H1 (cell line): ENCODE data around the gene SERPINF2. TPM values are rescaled to one million over a fixed set of nuclear protein-coding genes. Genes with fewer than 3 reads are reported as not detected.

Experiments used
- CTCF ChIA-PET: fragments of 300-600 bp; sonication (Branson Sonifier 250); formaldehyde crosslinking; loops from one replicate; lab custom pipeline; 2021; ENCODE audit not compliant: partially characterized antibody; lab: Charles Lee
- POLR2A ChIA-PET: fragments of 300-600 bp; sonication (Branson Sonifier 250); formaldehyde crosslinking; loops from one replicate; lab custom pipeline; 2021; ENCODE audit warnings: inconsistent platforms; ENCODE audit not compliant: partially characterized antibody; lab: Charles Lee
- DNase-seq, 2 experiments: peaks; one replicate each; pipeline versions ENCODE4 v3.0.0 to v3.0.0-alpha.2; 2010 to 2022; ENCODE audit warnings: low spot score in 2 of 2, low read depth in 1 of 2, mixed read lengths in 1 of 2
- FAIRE-seq: peaks from 2 replicates; lab custom pipeline; 2011; peaks lifted over from hg19 to GRCh38; lab: Jason Lieb, UNC
- H2AFZ ChIP-seq: 2 replicates; pipeline ENCODE4 v1.8.1; 2012; ENCODE audit warnings: low read length, inconsistent platforms
- H2AK5ac ChIP-seq: 2 replicates; pipeline ENCODE4 v1.6.1; 2013; ENCODE audit warnings: low read depth, low read length
- H2BK120ac ChIP-seq: replicated peaks from 2 replicates; pipeline ENCODE3; 2013; ENCODE audit warnings: low read depth, low read length, inconsistent platforms
- H2BK12ac ChIP-seq: 2 replicates; pipeline ENCODE4 v1.6.1; 2013; ENCODE audit warnings: low read depth, low read length
- H2BK15ac ChIP-seq: 2 replicates; pipeline ENCODE4 v1.6.1; 2013; ENCODE audit warnings: low read length
- H2BK20ac ChIP-seq: 2 replicates; pipeline ENCODE4 v1.6.1; 2013; ENCODE audit warnings: low read length
- H2BK5ac ChIP-seq: 2 replicates; pipeline ENCODE4 v1.6.1; 2013; ENCODE audit warnings: low read depth, low read length
- H3K14ac ChIP-seq: 2 replicates; pipeline ENCODE4 v1.6.1; 2013; ENCODE audit warnings: inconsistent platforms; ENCODE audit not compliant: insufficient read length
- H3K18ac ChIP-seq: 2 replicates; pipeline ENCODE4 v1.6.1; 2013; ENCODE audit warnings: low read length; ENCODE audit errors: extremely low read depth
- H3K23ac ChIP-seq: 2 replicates; pipeline ENCODE4 v1.6.1; 2013; ENCODE audit warnings: inconsistent platforms; ENCODE audit not compliant: insufficient read length
- H3K23me2 ChIP-seq: 2 replicates; pipeline ENCODE4 v1.6.1; 2013; ENCODE audit warnings: low read depth, low read length
- H3K27ac ChIP-seq: 2 replicates; pipeline ENCODE4 v1.6.1; 2011; ENCODE audit warnings: low read depth, low read length, inconsistent platforms
- H3K27me3 ChIP-seq, 4 experiments: replicated peaks in 1 of 4; 1 replicate in 1 of 4; 2 replicates in 3 of 4; pipeline versions ENCODE4 v1.6.1 to v1.8.1; 2011 to 2013; ENCODE audit warnings: low read length in 3 of 4, mild to moderate bottlenecking in 3 of 4, inconsistent platforms in 2 of 4, mixed read lengths in 2 of 4, moderate library complexity in 1 of 4; ENCODE audit not compliant: control insufficient read depth in 3 of 4, insufficient read depth in 3 of 4; ENCODE audit errors: extremely low read depth in 1 of 4
- H3K36me3 ChIP-seq, 4 experiments: 2 replicates each; pipeline versions ENCODE4 v1.6.1 to v1.8.1; 2011 to 2013; ENCODE audit warnings: mild to moderate bottlenecking in 4 of 4, low read length in 3 of 4, moderate library complexity in 2 of 4, control low read depth in 1 of 4, inconsistent platforms in 1 of 4; ENCODE audit not compliant: insufficient read depth in 4 of 4, control insufficient read depth in 2 of 4
- H3K4ac ChIP-seq: replicated peaks from 2 replicates; pipeline ENCODE3; 2013; ENCODE audit warnings: low read length, low read depth, mixed read lengths, inconsistent platforms; ENCODE audit not compliant: insufficient read length
- H3K4me1 ChIP-seq, 4 experiments: replicated peaks in 1 of 4; 1 replicate in 1 of 4; 2 replicates in 3 of 4; pipeline versions ENCODE4 v1.6.1 to v1.8.1; 2011 to 2013; ENCODE audit warnings: low read length in 3 of 4, inconsistent platforms in 2 of 4, mixed read lengths in 1 of 4; ENCODE audit not compliant: insufficient read depth in 4 of 4, control insufficient read depth in 3 of 4
- H3K4me2 ChIP-seq, 2 experiments: 2 replicates each; pipeline versions ENCODE4 v1.6.1 to v1.8.1; 2011 to 2013; ENCODE audit warnings: low read depth in 2 of 2, low read length in 2 of 2, control low read depth in 1 of 2, inconsistent platforms in 1 of 2, mild to moderate bottlenecking in 1 of 2; ENCODE audit not compliant: insufficient read depth in 1 of 2
- H3K4me3 ChIP-seq, 4 experiments: fragments of 200-600, 300-600 bp in 1 of 4; sonication (generic), shearing (Covaris generic), sonication (Bioruptor Twin) in 1 of 4; 2 replicates each; pipeline versions ENCODE4 v1.5.1 to v1.8.1; 2011 to 2016; ENCODE audit warnings: low read length in 4 of 4, low read depth in 3 of 4, control low read depth in 2 of 4, inconsistent platforms in 2 of 4, mild to moderate bottlenecking in 2 of 4, mixed read lengths in 1 of 4, moderate library complexity in 1 of 4; ENCODE audit not compliant: insufficient read depth in 2 of 4; ENCODE audit errors: extremely low read depth in 1 of 4
- H3K56ac ChIP-seq: replicated peaks from 2 replicates; pipeline ENCODE3; 2013; ENCODE audit warnings: low read depth, mild to moderate bottlenecking, mixed read lengths, low read length, inconsistent platforms; ENCODE audit not compliant: insufficient read length
- H3K79me1 ChIP-seq: 2 replicates; pipeline ENCODE4 v1.6.1; 2013; ENCODE audit warnings: low read depth, low read length, control low read depth
- H3K79me2 ChIP-seq, 2 experiments: 2 replicates each; pipeline versions ENCODE4 v1.6.1 to v1.8.1; 2012 to 2013; ENCODE audit warnings: low read length in 2 of 2, mild to moderate bottlenecking in 2 of 2, inconsistent platforms in 1 of 2; ENCODE audit not compliant: insufficient read depth in 2 of 2, control insufficient read depth in 1 of 2
- H3K9ac ChIP-seq, 4 experiments: replicated peaks in 1 of 4; 1 replicate in 1 of 4; 2 replicates in 3 of 4; pipeline versions ENCODE4 v1.6.1 to v1.8.1; 2011 to 2013; ENCODE audit warnings: low read depth in 3 of 4, low read length in 3 of 4, control low read depth in 2 of 4, mild to moderate bottlenecking in 2 of 4, moderate library complexity in 2 of 4, inconsistent platforms in 1 of 4; ENCODE audit errors: extremely low read depth in 1 of 4
- H3K9me3 ChIP-seq, 2 experiments: 2 replicates each; pipeline versions ENCODE4 v1.6.1 to v1.8.1; 2012 to 2013; ENCODE audit warnings: mild to moderate bottlenecking in 2 of 2, moderate library complexity in 2 of 2, control low read depth in 1 of 2, inconsistent platforms in 1 of 2, low read depth in 1 of 2, low read length in 1 of 2, mixed read lengths in 1 of 2; ENCODE audit not compliant: insufficient read depth in 2 of 2
- H4K20me1 ChIP-seq, 2 experiments: replicated peaks in 1 of 2; 2 replicates each; pipeline versions ENCODE3 to v1.8.1; 2011 to 2013; ENCODE audit warnings: inconsistent platforms in 2 of 2, low read length in 2 of 2, mild to moderate bottlenecking in 1 of 2; ENCODE audit not compliant: insufficient read depth in 2 of 2, control insufficient read depth in 1 of 2
- H4K5ac ChIP-seq: 2 replicates; pipeline ENCODE4 v1.6.1; 2013; ENCODE audit warnings: low read length, low read depth, mixed read lengths, inconsistent platforms; ENCODE audit not compliant: insufficient read length
- H4K8ac ChIP-seq: 2 replicates; pipeline ENCODE4 v1.8.0; 2013; ENCODE audit warnings: mild to moderate bottlenecking, moderate library complexity, low read length, inconsistent platforms; ENCODE audit not compliant: insufficient read depth; ENCODE audit errors: extremely low read depth
- H4K91ac ChIP-seq: replicated peaks from 2 replicates; pipeline ENCODE3; 2013; ENCODE audit warnings: low read length, mixed read lengths, inconsistent platforms; ENCODE audit not compliant: insufficient read length
- BCL11A ChIP-seq, 2 experiments: IDR thresholded peaks; one replicate each; pipeline ENCODE4 v1.6.1; 2011; ENCODE audit warnings: low read depth in 2 of 2, low read length in 2 of 2, mild to moderate bottlenecking in 2 of 2
- CBX8 ChIP-seq: fragments of 300-800, 300-1000 bp; sonication (generic); IDR thresholded peaks from 2 replicates; pipeline ENCODE4 v1.7.1; 2016; ENCODE audit warnings: low read depth, low read length, borderline replicate concordance
- CREB1 ChIP-seq: IDR thresholded peaks from 2 replicates; pipeline ENCODE4 v1.6.1; 2012; ENCODE audit warnings: inconsistent platforms
- CTBP2 ChIP-seq: IDR thresholded peaks from 2 replicates; pipeline ENCODE4 v1.7.0; 2011; ENCODE audit warnings: borderline replicate concordance, mild to moderate bottlenecking, moderate library complexity, mixed read lengths, low read length; ENCODE audit not compliant: insufficient read depth, insufficient read length
- EP300 ChIP-seq, 2 experiments: IDR thresholded peaks; 1 replicate in 1 of 2; 2 replicates in 1 of 2; pipeline ENCODE4 v1.6.1; 2011 to 2012; ENCODE audit warnings: low read depth in 2 of 2, low read length in 2 of 2, mild to moderate bottlenecking in 2 of 2, borderline replicate concordance in 1 of 2, inconsistent platforms in 1 of 2, moderate library complexity in 1 of 2
- HDAC2 ChIP-seq, 2 experiments: fragments of 300-600 bp in 1 of 2; sonication (generic) in 1 of 2; IDR thresholded peaks; 2 replicates each; pipeline ENCODE4 v1.6.1; 2011 to 2012; ENCODE audit warnings: low read depth in 2 of 2, low read length in 2 of 2, mild to moderate bottlenecking in 2 of 2, moderate library complexity in 2 of 2, borderline replicate concordance in 1 of 2, inconsistent platforms in 1 of 2
- MAFK ChIP-seq: IDR thresholded peaks from 2 replicates; pipeline ENCODE4 v1.6.1; 2012; ENCODE audit warnings: low read depth, mild to moderate bottlenecking, improper control_type of control experiment, low read length
- RAD21 ChIP-seq, 2 experiments: IDR thresholded peaks in 1 of 2; conservative IDR thresholded peaks in 1 of 2; 2 replicates each; pipeline ENCODE4 v1.6.1; 2011; ENCODE audit warnings: low read depth in 2 of 2, low read length in 2 of 2, improper control_type of control experiment in 1 of 2, inconsistent platforms in 1 of 2, mild to moderate bottlenecking in 1 of 2, moderate library complexity in 1 of 2
- RBBP5 ChIP-seq: IDR thresholded peaks from 2 replicates; pipeline ENCODE4 v1.7.1; 2012; ENCODE audit warnings: low read depth, mild to moderate bottlenecking, inconsistent platforms, low read length, moderate library complexity, borderline replicate concordance
- WGBS, 2 experiments: shearing (Covaris generic) in 1 of 2; methylation state at CpG; one replicate each; pipeline versions ENCODE4 v1.1.6 to v1.1.7; 2013 to 2015; ENCODE audit warnings: low lambda C conversion rate in 2 of 2, mixed read lengths in 2 of 2, inconsistent platforms in 1 of 2, low coverage in 1 of 2, missing lambda C conversion rate in 1 of 2; ENCODE audit not compliant: insufficient replicate concordance in 2 of 2, insufficient coverage in 1 of 2, insufficient read length in 1 of 2; ENCODE audit errors: extremely low coverage in 1 of 2, missing lambda C conversion rate in 1 of 2; 5-methylcytosine and 5-hydroxymethylcytosine counted together
- polyA plus RNA-seq, 7 experiments: library from polyadenylated mRNA; depleted of rRNA in 3 of 7; stranded (reverse) in 5 of 7; unstranded in 2 of 7; fragments of >200 nt in 5 of 7; fragments of 200-250 nt in 2 of 7; gene quantifications; 1 replicate in 5 of 7; 2 replicates in 1 of 7; 4 replicates in 1 of 7; pipeline versions ENCODE4 v1.2.1 to v1.2.3, GENCODE V29; 2011 to 2013; ENCODE audit warnings: missing spikeins in 2 of 7, mixed read lengths in 2 of 7
- total RNA-seq: library from RNA; stranded (reverse); fragmentation: NEBNext Ultra II Directional; extraction: Animal tissue kit (Norgen Biotek cat#: 25700); gene quantifications from 2 replicates; pipeline ENCODE4 v1.2.1, GENCODE V29; 2021
- TF ChIP-seq, protein P1 (sequence below): IDR thresholded peaks from 2 replicates; pipeline ENCODE4 v1.6.1; 2012; ENCODE audit warnings: inconsistent platforms

SERPINF2 gene
- total and polyA plus RNA-seq, 2 of the 8 experiments (the other 6 are each of a cell fraction or from before 2014, with no cell fraction given), result 1.8 to 3.2 TPM

DNA sequence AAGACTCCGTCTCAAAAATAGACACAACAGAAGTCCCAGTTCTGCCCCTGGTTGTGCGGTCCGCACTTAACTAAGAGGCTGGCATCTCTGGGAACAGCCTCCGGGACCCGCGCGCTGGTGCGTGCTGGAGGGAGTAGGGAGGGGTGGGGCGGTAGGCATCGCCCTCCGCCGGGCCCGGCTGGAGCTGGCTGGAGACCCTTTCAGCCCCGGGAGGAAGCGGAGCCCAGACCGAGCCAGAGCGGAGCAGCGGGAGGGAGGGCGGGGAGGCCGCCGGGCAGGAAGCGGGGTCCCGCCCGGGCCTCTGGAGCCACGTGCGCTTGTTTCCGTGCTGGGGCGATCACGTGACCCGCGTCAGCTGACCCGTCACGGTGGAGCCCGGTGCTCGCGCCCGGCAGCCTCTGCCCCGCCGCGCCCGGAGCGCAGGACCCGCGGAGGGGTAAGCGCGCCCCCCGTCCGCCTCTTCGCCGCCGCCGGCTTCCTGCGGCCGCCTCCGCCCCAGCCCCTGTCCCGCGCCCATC lies 18.3 kb upstream of the SERPINF2 start, which contains the start of gene WDR81:
WDR81 (plus strand) TSS at position 354 of the 518 bp plus-strand sequence. CDS start 256 bp downstream, outside the sequence.
- no peak for FAIRE-seq
- TF ChIP-seq EP300 (IDR thresholded peaks at IDR 0.05; ENCODE audit: borderline replicate concordance in 1 of 2, low read depth in 2 of 2, low read length in 2 of 2), result 0 out of 3 replicates have a peak, but pooled peaks of 1 of the 2 experiments have one; percentile 14
- TF ChIP-seq RBBP5, result no peak
- TF ChIP-seq MAFK, result no peak
- no peak for TF ChIP-seq BCL11A (IDR thresholded peaks at IDR 0.05; ENCODE audit: low read depth in 2 of 2, low read length in 2 of 2)
- TF ChIP-seq HDAC2 (IDR thresholded peaks at IDR 0.05; ENCODE audit: borderline replicate concordance in 1 of 2, low read depth in 2 of 2, low read length in 2 of 2), result 0 out of 4 replicates have a peak, but pooled peaks of 1 of the 2 experiments have one; percentile 64
- no peak; a peak in 1 of 4 replicates for TF ChIP-seq RAD21 (IDR thresholded peaks at IDR 0.05 in 1 of 2, conservative IDR thresholded peaks at IDR 0.05 in 1 of 2; ENCODE audit: low read depth in 2 of 2, low read length in 2 of 2)
- no peak for TF ChIP-seq CTBP2
- TF ChIP-seq CREB1, result 0 out of 2 replicates have a peak, but pooled peaks have one; percentile 36
- TF ChIP-seq, protein P1, sequence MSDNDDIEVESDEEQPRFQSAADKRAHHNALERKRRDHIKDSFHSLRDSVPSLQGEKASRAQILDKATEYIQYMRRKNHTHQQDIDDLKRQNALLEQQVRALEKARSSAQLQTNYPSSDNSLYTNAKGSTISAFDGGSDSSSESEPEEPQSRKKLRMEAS, result peak; percentile 98
- no peak for TF ChIP-seq CBX8

More for the DNA sequence above, 18.3 kb upstream of the SERPINF2 start, which contains the start of gene WDR81:
- Histone ChIP-seq H4K5ac (peak within 1 kb of the TSS; percentile 33), H3K27ac (no peak within 1 kb of the TSS), H4K20me1 (peaks cover 0 to 5% of the 10 kb centered on the region in 2 experiments), H2BK120ac (no peak within 1 kb of the TSS), H3K18ac (no peak within 1 kb of the TSS; the same call in 1 of the 2 replicates), H3K4me1 (peaks cover 0 to 5% (median 3%) of the 10 kb centered on the region in 4 experiments; a peak in 5 of 7 replicates), H2BK5ac (no peak within 1 kb of the TSS; the same call in 1 of the 2 replicates), H3K79me2 (no peaks in the 10 kb centered on the region; a peak in 1 of 4 replicates), H2AK5ac (no peak within 1 kb of the TSS), H3K23me2 (peaks cover 8% of the 10 kb centered on the region; the same call in 1 of the 2 replicates), H2BK20ac (no peak within 1 kb of the TSS), H3K23ac (no peak within 1 kb of the TSS), H3K9ac (peak within 1 kb of the TSS in 1 of 4 experiments; percentile 35; a peak in 3 of 7 replicates), H2AFZ (no peak within 1 kb of the TSS; the same call in 1 of the 2 replicates), H3K9me3 (no peaks in the 10 kb centered on the region), H3K14ac (no peak within 1 kb of the TSS), H3K4me3 (peak within 1 kb of the TSS; percentile 39 to 78 (median 45)), H3K56ac (peak within 1 kb of the TSS; percentile 30), H3K79me1 (peaks cover 4% of the 10 kb centered on the region; the same call in 1 of the 2 replicates), H3K27me3 (0 out of 7 replicates have a peak, but pooled peaks cover 0 to 2% (median 0%) of the 10 kb centered on the region in 4 experiments), H2BK15ac (no peak within 1 kb of the TSS), H4K8ac (peak within 1 kb of the TSS; percentile 93), H4K91ac (peak within 1 kb of the TSS; percentile 65), H3K36me3 (no peaks in the 10 kb centered on the region; a peak in 1 of 8 replicates), H3K4ac (peak within 1 kb of the TSS; percentile 44), H3K4me2 (peak within 1 kb of the TSS; percentile 44 to 95), H2BK12ac (0 out of 2 replicates have a peak within 1 kb of the TSS, but pooled peaks have one; percentile 5)
- ChIA-PET POLR2A (interaction anchor here (0.9 to 3.1 kb wide), 7 partner anchors 8 to 42 kb away, joined by 3 to 17 read pairs (median 5); partner anchors contain the start of gene SERPINF1), CTCF (interaction anchor here (1.0 to 2.5 kb wide), 10 partner anchors 10 to 62 kb away, joined by 3 to 15 read pairs (median 3); partner anchors contain the start of gene SERPINF1)
- DNase-seq, result peak in 1 of 2 experiments; percentile 90
- 5% methylated on average over 20 of the region's 57 CpGs; no CpG with 5 or more reads in 1 of the 2 experiments for WGBS, 2 experiments
